Sigmoid colon (tissue), 4 donors: Measurements from ENCODE around the gene ADGRL2.

ENCODE experiments used
- CTCF ChIP-seq, 4 experiments: fragments of 450-650 bp in 3 of 4; fragments of 200-600 bp in 1 of 4; IDR thresholded peaks; one replicate each; pipeline ENCODE4 v1.5.1; 2016 to 2019; ENCODE audit warnings: antibody characterized with exemption in 4 of 4, mild to moderate bottlenecking in 3 of 4, moderate library complexity in 2 of 4
- EP300 ChIP-seq, 4 donors: sonication (generic); formaldehyde crosslinking; IDR thresholded peaks; one replicate each; pipeline ENCODE4 v1.6.1; 2017; ENCODE audit warnings: antibody characterized with exemption in 4 of 4
- POLR2A ChIP-seq, 2 donors: fragments of 450-650 bp; IDR thresholded peaks; one replicate each; pipeline ENCODE4 v1.6.1; 2016; ENCODE audit warnings: antibody characterized with exemption in 2 of 2, mild to moderate bottlenecking in 2 of 2, moderate library complexity in 2 of 2

- no peak for TF ChIP-seq POLR2A (IDR thresholded peaks at IDR 0.05)
- no peak for TF ChIP-seq CTCF (IDR thresholded peaks at IDR 0.05)
- no peak for TF ChIP-seq EP300 (IDR thresholded peaks at IDR 0.05)
These were observed 43.7 kb downstream of the ADGRL2 start for GRCh38 chr1:81844477-81844876.
